ENCODE results near the gene SHROOM3.
A peak's percentile ranks its signal among the peaks of the same experiment; 100 is the strongest.
"Not testable (repeated sequence)": the region's sequence is repeated elsewhere in the genome, so short reads cannot be mapped to it uniquely, and the experiment has no call there.

Gene SHROOM3

DNA sequence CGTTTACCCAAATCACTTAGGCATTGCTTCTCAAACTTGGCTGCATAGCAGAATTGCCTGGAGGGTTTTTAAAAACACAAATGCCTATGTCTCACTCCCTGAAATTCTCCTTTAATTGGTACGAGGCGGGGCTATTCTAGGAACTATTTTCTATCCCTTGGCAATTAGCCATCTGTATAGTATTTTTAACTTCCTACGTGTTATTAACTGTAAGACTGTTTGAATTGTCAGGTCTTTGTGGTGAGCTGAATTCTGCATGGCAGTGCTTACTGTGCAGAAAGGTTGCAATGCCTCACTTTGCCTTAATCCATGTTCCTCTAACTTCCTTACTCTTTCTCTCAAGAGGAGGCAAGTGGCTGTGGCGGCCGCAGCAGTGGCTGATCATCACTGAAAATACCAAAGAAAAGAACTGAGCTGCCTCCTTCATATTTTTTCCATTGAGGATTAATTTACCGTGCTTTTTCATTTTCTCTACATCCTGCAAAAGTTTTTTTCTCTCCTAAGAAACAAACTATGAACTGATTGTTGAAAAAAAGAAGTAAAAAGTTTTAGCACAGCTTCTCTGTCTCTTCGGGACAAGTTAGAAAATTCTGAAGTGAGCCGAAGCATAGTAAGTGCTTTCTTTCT, at the start of gene SHROOM3:
TSS of gene SHROOM3 (plus strand) at position 329 of the 627 bp plus-strand sequence. CDS start 824 bp downstream, outside the sequence.
- DNase-seq = no peak

DNA sequence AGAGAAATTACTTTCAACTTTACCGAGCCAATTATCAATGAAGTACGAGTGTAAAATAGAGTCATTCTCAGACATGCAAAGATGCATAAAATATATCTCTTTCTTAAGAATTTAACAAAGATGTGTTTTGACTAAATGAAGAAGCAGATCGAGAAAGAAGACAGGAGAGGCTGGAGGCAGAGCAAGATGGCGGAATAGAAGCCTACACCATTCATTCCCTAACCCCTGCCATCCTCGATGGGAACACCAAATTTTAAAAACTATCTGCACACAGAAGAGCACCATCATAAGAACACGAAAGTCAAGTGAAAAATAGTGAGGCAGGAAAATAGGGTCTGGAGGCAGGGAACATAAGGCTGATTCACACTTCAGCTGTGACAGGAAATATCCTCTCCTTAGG, 49.1 kb upstream of the SHROOM3 start:
- no peak for DNase-seq

GRCh38 chr4:76386566-76387305, 48.3 kb upstream of the SHROOM3 start:
- DNase-seq = no peak

GRCh38 chr4:76388160-76388908, 46.7 kb upstream of the SHROOM3 start:
- no peak for DNase-seq

GRCh38 chr4:76401654-76402053, 33.4 kb upstream of the SHROOM3 start:
- no peak for DNase-seq

DNA sequence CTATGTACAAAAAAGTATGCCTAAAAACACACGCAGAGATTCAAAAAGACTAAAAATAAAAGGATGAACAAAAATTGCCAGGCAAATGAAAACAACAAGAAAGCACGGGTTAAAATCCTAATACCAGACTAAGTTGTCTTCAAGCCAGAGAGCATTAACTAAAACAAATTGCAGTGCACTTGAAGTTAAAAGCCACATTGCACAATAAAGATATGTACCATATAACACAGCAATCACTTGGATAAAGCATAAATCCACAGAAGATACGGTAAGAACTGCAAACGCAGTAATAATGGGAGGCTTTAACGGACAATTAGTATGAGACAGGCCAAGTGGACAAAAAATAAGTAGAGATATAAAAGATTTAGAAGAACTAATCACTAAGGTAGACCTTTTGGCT, 28.9 kb upstream of the SHROOM3 start:
- DNase-seq = no peak

DNA sequence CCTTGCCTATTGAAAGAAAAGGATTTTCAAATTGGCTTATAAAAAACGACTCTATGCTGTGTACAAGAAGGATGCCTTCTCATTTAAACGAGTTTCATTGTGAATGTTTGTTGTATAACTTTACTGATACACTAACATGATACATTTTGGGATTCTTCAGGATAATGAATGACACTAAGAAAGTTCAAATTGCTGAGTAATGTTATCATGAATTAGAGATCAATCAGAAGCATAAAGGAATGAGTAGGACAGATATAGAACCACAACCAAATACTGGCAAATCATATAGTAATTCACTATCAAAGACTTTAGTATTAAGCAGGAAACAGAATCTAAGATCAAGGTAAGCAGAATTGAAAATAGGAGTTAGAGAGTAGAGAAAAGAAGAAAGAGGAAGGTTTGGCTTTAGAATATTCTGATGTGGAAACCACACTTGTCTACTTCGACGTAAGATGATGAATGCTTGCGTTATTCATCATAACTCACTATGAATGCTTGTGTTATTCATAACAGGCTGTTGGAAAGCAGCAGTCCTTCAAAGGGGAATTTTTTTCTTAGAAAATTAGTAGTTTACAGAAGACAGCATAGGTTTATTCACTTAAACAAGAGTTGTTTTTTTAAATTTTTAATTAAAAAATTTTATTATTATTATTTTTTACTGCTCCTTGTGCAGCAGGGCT, 27.4 kb upstream of the SHROOM3 start:
- no peak for DNase-seq

DNA sequence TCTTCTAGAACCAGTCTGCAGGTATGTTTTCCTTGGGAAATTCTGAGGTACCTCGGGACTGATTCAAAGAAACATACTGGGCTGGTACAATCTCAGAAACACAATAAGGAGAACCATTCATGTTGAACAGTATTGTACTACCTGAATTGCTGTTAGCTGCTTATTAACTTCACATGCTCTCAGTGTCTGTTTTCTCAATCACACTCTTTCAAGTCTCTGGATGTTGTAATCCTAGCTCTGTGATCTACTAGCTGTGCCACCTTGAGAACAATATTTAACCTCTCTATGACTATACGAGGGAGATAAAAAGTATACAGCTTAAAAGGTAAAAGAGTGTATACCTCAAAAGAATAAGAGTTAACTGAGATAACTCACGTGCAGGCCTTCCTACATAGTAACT, 24.4 kb upstream of the SHROOM3 start:
- no peak for DNase-seq

GRCh38 chr4:76420188-76420761, 14.8 kb upstream of the SHROOM3 start:
- DNase-seq = no peak

- DNase-seq = no peak
Observed at GRCh38 chr4:76420762-76421581, 14.1 kb upstream of the SHROOM3 start, which contains the start of gene CCDC158. TSS of gene CCDC158 (minus strand) at chr4:76421141. CDS start at chr4:76403207, 17,934 bp downstream.

GRCh38 chr4:76423159-76423558, 11.9 kb upstream of the SHROOM3 start:
- not testable (repeated sequence) for DNase-seq

DNA sequence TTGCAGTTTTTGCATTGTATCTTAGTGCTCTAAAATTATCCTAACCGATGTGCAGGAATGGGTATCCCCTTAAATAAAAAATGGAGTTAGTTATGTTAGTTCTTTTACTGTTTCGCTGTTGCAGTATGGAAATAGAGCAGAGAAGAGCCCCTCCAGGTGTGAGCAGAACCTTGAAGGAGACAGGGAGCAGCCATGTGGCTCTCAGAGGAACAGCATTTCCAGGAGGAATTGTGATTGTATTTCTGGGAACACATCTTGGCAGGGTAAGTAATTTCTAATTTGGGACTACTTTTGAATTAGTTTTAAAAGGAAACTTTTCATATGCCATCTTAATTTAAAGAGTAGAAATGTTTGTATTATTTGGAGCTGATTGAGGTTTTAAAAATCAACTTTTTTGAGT, 8.8 kb upstream of the SHROOM3 start:
- no peak for DNase-seq

- DNase-seq = no peak
Observed at GRCh38 chr4:76429636-76430035, 5.4 kb upstream of the SHROOM3 start.

- peak; percentile 23 for DNase-seq
Observed at GRCh38 chr4:76430519-76431388, 4.3 kb upstream of the SHROOM3 start.

DNA sequence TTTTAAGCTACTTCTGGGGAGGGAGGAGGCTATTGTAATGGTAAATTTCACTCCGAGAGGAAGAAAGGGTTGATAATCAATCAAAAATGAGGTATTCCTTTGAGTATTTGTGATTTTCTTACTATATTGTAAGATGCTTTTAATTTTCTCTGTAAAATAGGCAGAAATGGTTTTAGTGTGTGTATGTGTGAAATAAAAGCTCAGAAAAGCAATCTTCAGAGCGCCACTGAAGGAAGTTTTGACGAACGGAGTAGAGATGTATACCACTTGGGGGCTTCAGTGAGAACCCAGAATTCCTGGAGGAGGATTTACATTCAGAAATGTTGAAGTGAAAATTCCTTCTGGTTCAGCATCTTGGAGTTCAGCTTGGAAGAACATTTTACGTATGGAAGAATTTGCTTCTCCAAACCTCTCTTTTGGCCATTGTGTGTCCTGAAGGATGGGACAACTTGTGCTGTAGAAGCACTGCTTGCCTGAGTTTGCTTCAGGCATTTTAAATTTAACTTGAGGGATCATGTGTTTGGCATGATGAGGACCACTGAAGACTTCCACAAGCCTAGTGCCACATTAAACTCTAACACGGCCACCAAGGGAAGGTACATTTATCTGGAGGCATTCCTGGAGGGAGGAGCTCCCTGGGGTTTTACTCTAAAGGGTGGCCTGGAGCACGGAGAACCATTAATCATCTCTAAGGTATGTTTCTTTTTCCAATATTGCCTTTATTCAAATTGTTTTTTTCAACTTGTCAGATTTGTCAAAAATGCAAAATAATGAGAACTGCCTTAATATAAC, 695 bp downstream of the SHROOM3 start:
- no peak for DNase-seq

DNA sequence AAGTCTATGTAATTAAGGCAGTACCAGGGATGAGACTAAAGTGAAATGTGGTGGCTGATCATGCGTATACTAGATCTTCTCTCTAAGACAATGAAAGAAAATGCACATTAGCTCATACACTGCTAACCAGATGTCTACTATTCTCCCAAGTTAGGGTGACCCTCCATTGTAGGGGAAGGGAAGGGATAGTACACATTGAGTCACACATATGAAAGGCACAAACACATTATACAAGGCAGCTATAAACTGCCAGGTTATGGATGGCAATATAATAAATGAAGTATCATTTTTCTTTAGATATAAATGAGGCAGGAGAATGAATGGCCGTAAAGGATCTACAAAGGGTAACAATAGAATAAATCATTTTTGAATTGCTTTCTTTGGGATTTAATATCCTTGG, 4.5 kb downstream of the SHROOM3 start:
- no peak for DNase-seq

DNA sequence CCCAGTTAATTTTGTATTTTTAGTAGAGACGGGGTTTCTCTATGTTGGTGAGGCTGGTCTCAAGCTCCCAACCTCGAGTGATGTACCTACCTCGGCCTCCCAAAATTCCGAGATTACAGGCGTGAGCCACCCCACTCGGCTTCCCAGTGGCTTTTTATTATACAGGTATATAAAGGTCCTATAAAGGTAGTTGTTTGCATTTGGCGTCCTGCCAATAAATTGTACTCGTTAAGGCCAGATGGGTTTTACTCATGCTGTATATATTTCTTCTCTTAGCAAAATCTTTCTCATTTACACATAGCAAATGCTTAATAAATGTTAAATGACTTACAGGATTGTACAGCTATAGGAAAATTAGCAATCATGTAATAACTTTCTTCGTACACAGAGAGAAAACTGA, 6.9 kb downstream of the SHROOM3 start:
- no peak for DNase-seq

DNA sequence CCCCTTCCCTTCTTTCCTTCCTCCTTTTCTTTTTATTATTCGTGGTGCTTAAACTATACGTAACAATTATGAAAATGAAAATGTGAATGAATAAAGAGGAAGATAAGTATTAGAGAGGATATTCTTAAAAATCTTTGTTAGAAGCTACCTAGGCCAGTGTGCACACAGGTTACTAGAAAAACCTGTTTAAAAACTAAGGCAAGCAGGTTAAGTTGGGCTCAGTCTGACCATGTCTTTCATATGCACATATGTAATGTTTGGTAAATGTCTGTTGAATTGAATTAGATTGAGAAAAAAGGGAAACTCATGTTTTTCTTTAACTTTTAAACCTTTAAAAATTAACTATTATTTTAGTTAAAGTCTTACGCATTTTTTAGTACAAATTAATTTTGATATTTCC, 7.8 kb downstream of the SHROOM3 start:
- DNase-seq = no peak

GRCh38 chr4:76443376-76443775, 8.3 kb downstream of the SHROOM3 start:
- DNase-seq = no peak

- no peak for DNase-seq
Observed at GRCh38 chr4:76445911-76446310, 10.9 kb downstream of the SHROOM3 start.
